VCaP (cell line): ENCODE measurements around the gene ACSF3.

Experiments used
- H3K27ac ChIP-seq: fragments of 450-650 bp; 2 replicates; pipeline ENCODE4 v1.5.1; 2017
- TF ChIP-seq, protein P1 (sequence below): fragments of 450-650 bp; conservative IDR thresholded peaks from 2 replicates; pipeline ENCODE4 v1.5.1; 2017; ENCODE audit warnings: mild to moderate bottlenecking, moderate library complexity

Gene ACSF3

GRCh38 chr16:89084814-89085612 is 8.6 kb upstream of the ACSF3 start:
- TF ChIP-seq, protein P1, sequence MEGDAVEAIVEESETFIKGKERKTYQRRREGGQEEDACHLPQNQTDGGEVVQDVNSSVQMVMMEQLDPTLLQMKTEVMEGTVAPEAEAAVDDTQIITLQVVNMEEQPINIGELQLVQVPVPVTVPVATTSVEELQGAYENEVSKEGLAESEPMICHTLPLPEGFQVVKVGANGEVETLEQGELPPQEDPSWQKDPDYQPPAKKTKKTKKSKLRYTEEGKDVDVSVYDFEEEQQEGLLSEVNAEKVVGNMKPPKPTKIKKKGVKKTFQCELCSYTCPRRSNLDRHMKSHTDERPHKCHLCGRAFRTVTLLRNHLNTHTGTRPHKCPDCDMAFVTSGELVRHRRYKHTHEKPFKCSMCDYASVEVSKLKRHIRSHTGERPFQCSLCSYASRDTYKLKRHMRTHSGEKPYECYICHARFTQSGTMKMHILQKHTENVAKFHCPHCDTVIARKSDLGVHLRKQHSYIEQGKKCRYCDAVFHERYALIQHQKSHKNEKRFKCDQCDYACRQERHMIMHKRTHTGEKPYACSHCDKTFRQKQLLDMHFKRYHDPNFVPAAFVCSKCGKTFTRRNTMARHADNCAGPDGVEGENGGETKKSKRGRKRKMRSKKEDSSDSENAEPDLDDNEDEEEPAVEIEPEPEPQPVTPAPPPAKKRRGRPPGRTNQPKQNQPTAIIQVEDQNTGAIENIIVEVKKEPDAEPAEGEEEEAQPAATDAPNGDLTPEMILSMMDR, result no peak
- H3K27ac ChIP-seq, result no peak overlapping the region

DNA sequence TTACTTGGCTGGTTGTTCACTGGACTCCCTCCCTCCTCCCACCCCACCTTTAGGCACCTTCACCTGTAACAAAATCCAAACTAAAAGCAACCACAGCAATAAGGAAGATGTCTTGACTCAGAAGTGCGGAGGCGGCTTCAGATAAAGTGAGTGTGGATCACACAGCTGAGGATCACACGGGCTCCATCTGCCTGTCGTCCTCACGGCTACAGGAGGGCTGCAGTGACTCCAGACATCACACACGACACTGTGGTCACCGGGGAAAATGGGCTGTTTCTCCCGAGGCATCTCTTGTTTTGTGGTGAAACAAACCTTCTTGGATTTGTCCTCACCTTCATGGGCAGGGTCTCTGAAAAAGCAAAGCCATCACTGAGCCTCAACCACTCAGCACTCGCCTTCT is 7.9 kb upstream of the ACSF3 start:
- TF ChIP-seq, protein P1, result no peak
- no peak overlapping the region for H3K27ac ChIP-seq

GRCh38 chr16:89087922-89088497 is 5.6 kb upstream of the ACSF3 start:
- H3K27ac ChIP-seq, result no peak overlapping the region
- TF ChIP-seq, protein P1, result no peak

- H3K27ac ChIP-seq, result no peak overlapping the region
- TF ChIP-seq, protein P1, result no peak
Observed at GRCh38 chr16:89089120-89089519, 4.5 kb upstream of the ACSF3 start.

DNA sequence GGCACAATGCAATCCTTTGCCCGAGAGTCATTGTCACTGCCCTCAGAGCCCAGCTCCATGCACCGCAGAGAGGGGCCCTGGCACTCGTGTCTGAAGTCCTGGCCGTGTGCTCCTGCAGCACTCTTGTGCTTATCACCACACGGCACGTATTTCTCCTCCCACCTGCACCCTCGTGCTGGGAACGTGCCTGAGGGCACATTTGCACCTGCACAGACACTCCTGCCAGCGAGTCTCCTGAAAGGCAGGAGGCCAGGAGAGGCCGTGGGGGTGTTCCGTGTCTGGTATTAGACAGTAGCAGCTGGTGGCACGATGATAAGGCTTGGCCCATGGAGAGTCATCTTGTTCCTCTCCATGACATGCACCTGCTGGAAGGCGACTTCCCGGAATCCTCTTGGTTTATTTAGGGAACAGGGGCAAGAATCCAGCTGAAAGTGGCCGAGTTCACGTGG is 3.4 kb upstream of the ACSF3 start:
- H3K27ac ChIP-seq, result no peak overlapping the region

DNA sequence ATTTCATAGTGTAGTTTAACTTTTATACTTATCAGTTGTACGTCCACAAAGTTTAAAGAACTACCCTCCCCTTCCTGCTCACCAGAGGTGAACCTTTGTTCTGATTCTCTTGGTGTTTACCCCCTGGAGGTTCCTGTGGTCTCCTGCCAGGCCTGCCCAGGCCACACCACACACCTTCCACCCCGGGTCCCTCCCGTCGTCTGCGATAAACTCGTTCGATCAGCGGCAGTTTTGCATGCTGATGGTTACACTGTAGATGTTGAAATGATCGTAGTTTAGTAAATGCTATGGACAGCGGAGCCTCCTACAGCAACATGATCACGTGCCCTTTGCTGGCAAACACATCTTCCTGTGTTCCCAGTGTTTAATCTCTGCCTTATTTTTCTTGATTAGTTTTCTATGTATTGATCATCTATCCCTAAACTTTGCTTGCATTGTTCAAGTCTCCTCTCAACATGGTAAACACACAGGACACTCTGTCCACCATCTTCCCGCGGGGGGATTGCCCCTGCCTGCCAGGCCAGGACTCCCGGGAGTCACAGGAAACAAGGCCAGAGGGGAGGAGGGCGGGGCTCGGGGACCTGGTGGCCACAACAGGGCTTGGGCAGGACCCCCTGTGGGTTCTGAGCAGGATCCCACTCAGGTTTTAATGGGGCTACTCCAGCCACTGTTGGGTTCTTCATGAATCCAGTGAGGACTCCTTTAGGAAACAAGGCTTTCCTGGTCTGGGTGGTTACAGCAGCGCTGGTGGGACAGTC is 2.8 kb upstream of the ACSF3 start:
- no peak overlapping the region for H3K27ac ChIP-seq
- TF ChIP-seq, protein P1, result no peak

More for the DNA sequence above, 3.4 kb upstream of the ACSF3 start:
- TF ChIP-seq, protein P1, result no peak

DNA sequence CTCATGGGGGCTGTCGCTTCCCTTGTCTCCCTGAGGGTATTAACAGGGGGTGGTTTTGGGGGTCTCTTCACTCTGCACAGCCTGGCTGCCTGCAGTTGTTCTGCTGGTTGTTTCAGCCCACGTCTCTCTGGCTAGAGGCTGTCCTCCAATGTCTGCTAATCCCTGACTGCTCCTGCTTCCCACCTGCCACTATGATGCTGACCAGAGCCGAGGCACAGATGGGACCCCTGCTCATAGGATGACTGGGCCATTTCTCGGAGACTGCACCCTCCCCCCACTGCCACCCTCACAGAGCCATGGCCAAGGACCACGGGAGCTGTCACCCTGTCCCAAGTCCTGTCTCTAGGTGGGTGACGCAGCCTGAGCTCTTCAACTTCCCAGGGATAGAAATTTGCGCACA is 1.6 kb upstream of the ACSF3 start:
- TF ChIP-seq, protein P1, result no peak
- H3K27ac ChIP-seq, result no peak overlapping the region

GRCh38 chr16:89093252-89093601 is 425 bp upstream of the ACSF3 start:
- H3K27ac ChIP-seq, result peak overlapping the region; percentile 47; the same call in 1 of the 2 replicates
